Activated CD4-positive, alpha-beta T cell treated with anti-CD3 and anti-CD28 coated beads, Interleukin-2, amount 50 U/mL, for 48 hours (primary cell): Measurements from ENCODE around the gene TCF7L1.
"Not testable (repeated sequence)": the region's sequence is repeated elsewhere in the genome, so short reads cannot be mapped to it uniquely, and the experiment has no call there.

Experiments
- DNase-seq, 2 experiments: peaks; one replicate each; pipeline ENCODE4 v3.0.0-alpha.2; 2020

Gene TCF7L1

DNA sequence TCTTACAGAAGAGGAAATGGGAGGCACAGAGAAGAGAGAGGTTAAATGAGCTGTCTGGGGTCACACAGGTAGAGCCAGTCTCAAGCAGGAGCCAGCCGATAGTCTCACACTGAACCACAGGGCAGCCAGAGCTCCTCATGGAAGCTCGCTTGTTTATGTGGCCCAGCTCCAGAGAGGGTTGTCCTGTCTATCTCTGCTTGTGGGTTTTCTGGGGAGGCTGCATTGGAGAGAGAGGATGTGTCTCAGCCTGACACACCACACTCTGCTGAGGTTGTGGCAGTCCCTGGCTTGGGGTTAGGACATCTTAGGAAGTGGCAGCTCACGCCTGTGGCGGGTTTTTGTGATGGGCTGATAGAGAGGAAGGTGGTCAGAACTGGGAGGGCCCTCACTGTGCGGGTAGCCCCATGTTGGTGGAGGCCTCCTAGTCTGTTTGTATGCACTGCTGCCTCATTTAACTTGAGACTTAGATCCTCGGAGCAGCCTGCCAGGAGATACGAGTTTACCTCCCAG is 52.3 kb downstream of the TCF7L1 start:
- DNase-seq: no peak

DNA sequence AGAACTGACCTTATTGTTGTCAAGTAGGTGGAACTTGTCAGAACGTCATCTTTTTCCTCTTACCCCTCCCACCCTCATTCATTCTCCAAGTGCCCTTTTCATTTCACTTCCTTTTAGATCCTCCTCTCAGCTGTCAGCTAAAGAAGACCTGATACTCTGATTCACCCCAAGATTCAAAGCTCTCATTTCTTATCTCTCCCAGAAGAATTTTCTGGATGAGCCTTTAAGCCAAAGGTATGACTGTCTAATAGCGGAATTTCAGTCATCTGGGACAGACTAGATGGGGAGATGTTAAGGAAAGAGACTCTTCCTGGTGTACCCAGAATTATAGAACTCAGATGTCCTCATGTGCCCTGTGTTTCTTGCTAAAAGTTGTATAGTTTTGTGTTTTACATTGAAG is 53.9 kb downstream of the TCF7L1 start:
- DNase-seq: no peak

DNA sequence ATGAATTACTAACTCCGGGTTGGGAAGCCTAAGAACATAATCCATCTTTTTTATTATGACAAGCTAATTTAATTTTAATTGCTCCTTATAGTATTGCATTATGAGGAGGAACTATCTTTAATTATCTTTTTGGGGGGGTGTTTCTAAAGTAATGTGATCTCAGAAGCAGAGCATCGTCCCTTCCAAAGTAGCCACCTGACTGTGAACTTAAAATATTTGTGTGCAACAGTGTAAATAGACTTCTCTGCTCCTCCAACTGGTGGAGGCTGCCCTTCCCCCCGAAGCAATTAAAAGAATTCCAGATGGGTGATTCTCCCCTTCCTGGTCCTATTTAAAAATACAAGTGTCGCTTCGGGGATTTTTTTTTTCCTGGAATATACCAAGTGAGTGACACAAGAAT is 55.7 kb downstream of the TCF7L1 start:
- DNase-seq: no peak

DNA sequence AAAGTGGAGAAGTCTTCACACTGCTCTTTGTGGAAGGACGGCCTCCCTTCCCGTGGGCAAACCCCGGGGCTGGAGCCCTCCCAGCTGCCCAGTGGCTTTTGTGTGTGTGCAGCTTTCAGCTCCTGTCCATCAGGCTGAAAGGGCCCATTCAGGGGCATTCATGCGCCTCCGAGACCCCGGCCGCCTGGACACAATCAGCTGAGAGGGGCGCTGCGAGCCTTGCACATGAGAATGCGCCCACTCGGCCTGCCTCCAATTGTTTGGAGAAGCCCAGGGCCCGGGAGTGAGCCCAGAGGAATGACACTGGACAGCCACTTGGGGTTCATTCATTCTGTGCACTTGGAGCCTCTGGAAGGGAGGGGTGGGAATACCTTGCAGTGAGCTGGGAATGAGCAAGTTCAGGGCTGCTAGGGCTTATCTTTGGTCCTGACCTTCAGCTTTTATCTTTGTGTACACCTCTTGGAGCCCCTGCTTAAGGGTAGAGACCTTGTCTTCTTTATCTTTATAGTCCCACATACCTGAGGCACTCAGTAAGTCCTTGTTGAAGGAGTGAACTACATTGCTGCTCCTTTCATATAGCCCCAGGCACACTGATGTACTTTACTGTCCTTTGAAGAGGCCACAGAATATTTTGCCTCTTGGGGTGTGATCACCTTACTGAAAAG is 56.5 kb downstream of the TCF7L1 start:
- no peak for DNase-seq

DNA sequence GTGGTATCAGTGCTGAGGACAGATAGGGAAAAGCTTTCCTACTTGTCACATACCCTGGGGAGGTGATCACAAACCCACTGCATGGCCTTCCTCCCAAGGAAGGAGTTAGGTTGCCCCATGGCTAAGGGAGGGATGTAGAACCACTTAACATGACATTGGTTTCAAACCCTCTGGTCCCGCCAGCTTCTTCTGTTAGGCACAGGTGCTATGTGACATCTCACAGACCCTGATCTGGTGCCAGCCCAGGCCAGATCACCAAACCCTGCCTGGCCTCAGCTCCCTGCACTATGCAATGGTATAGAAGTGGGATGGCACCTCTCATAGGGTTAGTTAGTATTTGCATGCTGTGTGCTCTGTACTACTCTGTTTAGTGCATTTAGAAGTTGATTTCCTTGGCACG is 58.0 kb downstream of the TCF7L1 start:
- no peak for DNase-seq

DNA sequence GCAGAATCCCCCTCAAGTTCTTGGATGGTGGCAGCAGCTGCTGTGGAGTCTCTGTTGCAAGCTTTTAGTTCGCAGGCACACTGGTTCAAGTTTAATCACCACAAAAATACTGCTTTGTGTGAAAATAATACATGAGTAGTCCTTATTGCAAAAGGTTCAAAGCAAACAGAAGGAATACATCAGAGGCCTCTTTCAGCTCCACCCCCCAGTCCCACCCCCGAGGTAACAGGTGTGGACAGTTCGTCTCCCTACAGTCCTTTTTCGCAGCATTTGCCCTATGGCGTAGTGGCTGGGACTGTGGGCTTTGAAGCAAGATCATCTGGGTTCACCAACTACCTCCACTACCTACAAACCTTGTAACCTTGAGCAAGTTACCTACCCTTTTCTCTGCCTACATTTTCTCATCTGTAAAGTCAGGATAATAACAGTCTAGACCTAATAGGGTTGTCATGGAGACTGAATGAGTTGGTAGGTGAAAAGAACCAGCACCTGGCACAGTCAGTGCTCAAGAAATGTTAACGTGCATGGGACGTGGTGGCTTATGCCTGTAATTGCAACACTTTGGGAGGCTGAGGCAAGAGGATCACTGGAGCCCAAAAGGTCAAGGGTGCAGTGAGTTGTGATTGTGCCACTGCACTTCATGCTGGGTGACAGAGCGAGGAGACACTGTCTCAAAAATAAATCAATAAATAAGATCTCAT is 61.7 kb downstream of the TCF7L1 start:
- no peak for DNase-seq

DNA sequence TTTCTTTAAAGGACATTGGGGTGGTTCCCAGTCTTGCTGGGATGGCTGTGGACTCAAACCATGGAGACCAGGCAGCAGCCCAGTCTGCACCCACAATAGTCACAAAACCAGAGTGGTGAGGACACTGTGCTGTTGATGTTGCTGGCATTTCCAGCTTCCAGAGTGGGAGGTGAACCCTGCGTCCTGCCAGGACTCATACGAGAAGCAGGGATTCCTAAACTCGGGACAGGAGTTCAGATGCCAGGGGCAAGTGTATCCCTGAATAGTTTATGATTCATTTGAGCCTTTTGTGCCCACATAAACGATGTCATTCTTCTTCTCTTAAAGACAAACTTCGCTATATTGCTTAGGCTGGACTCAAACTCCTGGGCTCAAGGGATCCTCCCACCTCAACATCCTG is 62.8 kb downstream of the TCF7L1 start:
- no peak for DNase-seq

DNA sequence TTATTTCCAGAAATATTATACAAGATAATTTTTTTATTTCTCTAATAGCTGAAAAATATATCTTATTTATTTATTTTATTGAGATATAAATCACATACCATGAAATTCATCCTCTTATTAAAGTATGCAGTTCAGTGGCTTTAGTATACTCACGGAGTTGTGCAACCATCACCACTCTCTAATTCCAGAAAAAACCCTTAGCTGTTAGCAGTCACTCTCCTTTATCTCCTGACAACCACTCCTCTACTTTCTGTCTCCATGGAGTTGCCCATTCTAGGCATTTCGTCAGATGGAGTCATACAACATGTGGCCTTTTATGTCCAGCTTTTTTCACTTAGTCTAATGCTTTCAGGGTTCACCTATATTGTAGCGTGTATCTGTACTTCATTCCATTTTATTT is 66.5 kb downstream of the TCF7L1 start:
- DNase-seq: no peak

DNA sequence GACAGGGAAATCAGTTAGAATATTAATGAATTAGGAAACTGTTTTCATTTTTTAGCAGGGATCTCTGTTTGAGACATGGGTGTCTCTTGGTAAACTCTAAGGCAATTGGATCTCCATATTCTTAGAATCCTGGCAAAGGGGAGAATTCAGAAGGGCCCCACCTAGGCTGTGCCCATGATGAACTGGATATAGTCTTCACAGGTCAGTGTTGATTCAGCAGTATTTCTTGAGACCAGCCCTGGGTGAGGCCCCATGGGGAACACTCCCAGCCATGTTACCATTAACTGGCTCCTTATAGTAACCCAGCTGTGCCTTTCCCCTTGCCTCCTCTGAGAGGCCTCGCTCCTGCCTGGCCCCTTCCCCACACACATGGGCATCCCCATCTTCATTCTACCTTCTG is 76.7 kb downstream of the TCF7L1 start:
- no peak for DNase-seq

DNA sequence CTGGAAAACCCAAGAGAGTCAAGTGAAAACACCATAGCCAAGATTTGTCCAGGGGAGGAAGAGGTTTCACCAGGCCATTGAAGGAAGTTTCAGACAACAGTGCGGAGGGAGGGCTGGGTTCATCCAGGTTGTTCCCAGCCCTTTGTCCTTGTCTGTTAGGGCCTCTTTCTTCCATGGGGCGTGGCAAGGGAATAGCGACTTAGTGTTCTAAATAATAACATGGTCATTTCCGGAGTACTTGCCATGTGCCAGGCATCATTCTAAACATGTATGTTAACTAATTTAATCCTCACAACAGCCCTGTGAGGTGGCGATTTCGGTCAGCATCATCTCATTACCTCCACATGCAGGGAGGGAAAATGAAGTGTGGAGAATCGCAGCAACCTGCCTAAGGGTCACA is 77.3 kb downstream of the TCF7L1 start:
- DNase-seq: no peak

DNA sequence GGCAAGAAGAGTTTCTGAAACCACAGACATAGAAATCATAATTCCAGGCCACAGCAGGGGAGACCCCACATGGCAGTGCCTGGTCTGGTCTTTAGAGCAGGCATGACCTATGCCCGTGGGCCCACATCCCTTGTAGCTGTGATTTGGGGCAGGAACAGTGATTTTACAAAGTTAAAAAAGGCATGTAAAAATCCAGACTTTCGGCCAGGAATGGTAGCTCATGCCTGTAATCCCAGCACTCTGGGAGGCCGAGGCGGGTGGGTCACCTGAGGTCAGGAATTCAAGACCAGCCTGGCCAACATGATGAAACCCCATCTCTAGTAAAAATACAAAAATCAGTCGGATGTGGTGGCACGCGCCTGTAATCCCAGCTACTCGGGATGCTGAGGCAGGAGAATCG is 78.4 kb downstream of the TCF7L1 start:
- DNase-seq: not testable (repeated sequence)

DNA sequence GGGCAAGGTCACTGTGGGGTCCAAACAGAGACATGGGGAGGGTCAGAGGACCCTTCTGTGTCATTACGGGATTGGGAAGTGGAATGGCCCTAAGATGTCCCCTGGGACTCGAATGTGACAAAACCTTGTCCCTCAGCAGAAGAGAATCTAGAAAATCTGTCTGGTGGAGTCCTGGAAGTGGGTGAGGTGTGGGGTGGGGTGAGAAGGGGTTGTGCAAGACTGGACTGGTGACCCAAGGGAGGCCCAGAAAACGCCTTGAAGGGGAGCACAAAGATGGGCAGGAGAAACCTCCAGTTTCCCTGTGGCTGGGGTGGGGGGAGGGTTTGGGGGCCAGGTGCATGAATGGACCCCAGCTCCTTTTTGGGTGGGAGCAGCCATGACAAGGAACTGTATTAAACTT is 79.6 kb downstream of the TCF7L1 start:
- DNase-seq: no peak

DNA sequence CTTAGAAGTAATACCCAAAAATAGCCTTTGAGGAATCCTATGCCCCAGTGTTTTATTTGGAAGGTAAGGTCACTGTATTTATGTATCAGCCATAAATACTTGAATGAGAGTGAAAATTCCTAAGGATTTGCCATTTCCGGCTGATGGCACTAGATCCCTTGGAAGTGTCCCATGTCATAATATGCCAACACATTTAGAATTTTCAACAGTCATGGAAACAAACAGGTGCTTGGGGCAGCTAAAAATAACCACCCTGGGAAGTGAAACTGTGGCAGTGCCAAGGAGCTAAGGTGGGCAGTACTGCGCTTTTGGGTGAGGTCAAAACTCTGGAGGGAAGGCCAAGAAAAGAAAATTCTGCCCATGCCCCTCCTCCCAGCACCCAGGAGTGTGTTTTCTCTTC is 80.2 kb downstream of the TCF7L1 start:
- DNase-seq: no peak

DNA sequence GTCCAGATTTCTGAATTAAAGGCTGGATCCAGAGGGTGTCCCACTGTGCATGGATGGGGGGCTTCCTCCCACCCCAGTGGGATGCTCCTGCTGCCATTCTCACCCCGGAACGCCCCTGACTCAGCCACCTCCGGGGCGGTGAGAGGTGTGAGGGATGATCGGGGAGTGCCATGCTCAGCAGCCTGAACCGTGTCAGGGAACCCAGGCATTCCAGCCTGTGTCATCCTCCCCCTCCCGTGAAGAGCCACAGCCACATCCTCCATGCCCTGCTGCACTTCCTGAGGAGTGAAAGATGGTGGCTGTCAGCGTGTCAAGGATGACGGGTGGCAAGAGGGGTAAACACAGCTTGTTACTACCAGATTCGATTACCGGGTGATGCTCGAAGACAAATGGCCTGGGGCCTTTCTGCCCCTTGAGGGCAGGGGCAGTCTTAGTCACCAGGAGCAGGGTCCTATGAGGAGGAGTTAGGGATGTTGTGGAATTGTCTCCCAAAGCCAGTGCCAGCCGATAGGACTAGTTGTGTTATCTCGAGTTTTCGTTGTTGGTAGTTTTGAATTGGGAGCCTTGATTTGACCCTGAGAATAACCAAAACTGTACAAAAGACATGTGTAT is 80.8 kb downstream of the TCF7L1 start:
- DNase-seq: no peak

DNA sequence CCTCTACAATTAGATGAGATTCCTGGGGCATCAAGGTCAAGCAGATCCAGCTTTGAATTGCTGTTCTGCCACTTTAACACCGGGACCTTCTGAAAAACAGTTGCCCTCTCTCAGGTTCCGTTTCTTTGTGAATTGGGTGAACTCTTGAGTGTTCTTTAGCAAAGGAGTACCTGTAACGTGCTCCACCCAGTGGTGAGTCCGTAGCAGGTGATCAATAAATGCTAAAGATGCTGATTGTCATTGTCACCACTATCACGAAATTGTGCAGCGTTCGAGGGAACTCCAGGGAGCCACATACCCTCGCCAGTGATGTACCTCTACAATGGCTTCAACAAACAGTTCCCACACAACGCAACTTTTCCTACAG is 81.9 kb downstream of the TCF7L1 start:
- no peak for DNase-seq

DNA sequence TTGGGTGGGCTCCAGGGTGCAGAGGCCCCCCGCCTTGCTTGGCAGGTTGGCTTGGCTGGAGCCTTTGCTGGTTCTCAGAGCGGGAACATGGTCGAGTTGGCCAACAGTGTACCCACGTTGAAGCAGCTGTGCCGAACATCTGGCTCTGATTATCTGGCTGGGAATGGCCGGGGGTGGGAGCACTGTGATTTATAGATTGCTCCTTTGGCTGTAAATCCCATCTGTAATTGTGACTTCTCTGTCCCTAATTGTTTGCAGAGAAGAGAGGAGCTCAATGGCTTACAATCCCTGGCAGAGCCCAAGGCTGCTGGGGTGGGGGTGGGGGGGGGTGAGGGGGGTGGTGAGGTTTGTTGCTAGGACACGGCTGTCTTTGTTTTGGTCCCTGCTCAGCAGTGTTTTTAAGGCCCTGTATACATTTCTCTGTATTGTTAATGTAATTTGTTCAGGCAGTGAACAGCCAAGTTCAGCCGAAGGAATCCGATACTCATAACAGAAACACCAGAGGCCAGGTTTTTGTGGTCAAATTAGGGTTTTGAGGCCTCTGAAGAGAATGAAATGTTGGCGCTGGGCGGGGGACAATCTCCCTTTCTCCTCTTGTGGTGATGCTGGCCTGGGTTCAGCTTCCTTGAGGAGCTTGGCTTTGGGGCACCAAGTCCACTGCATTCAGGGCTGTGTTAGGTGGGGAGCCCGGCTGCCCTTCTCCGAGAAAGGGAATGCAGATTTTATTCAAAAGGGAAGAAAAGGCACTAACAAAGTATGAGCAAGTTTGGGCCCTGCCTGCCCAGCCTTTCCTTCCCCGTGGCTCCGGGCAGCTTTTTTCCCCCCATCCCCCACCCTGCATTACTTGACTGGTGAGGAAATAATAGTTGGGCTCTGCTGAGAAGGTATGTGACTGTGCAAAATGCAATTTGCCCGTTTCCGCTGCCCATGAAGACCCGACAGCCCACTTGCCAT is 82.5 kb downstream of the TCF7L1 start:
- no peak for DNase-seq

DNA sequence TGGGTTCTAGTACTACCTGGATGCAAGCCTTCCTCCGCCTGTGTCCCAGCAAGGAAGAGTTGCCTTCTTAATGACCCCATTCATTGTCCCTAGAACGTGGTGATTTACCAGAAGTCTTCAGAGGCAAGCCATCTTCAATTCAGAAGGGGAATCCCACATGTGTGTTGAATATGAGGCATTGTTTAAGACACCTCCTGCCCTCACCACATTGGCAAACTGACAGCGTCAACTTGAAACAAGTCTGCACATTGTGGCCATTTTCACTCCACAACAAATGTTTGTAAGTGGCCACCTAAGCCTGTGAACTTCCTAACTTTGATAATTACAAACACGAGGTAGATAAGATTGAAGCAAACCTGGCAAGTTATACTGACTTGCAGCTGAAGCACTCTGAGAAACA is 83.7 kb downstream of the TCF7L1 start:
- DNase-seq: no peak

DNA sequence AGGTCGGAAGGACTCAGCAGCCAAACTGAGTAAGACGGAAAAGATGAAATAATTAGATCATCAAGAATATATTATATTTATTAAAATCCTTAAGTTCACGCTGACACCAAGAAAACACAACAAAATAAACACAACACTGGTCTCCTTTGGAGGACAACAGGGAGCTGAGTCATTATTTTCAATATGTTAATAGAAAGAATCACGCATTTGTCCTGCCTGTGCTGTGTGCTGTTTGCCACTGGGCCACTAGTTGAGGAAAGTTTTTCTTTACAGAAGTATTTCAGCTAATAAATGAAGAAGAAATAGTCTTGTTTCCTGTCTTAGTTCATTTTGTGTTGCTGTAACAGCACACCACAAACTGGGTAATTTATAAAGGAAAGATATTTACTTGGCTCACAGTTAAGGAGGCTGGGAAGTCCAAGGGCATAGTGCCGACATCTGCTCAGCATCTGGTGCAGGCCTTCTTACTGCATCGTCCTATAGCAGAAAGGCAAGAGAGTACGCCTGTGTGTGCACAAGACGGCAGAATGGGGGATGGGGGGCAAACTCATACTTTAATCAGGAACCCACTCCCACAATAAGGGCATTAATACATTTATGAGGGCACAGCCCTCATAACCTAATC is 88.0 kb downstream of the TCF7L1 start:
- no peak for DNase-seq

DNA sequence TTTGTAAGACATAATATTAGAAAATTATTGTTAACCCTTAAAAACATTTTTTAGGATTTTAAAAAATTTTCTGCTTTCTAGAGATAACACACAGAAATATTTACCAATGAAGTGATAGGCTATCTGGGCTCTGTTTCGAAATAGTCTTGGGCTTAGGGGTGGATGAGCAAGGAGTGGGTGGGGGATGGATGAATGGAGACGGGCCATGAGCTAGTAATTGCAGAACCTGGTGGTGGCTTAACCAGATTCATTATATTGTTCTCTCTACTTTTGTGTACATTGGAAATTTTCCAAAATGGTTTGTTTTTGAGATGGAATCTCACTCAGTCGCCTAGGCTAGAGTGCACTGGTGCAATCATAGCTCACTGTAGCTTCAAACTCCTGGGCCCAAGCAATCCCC is 89.6 kb downstream of the TCF7L1 start:
- DNase-seq: no peak

DNA sequence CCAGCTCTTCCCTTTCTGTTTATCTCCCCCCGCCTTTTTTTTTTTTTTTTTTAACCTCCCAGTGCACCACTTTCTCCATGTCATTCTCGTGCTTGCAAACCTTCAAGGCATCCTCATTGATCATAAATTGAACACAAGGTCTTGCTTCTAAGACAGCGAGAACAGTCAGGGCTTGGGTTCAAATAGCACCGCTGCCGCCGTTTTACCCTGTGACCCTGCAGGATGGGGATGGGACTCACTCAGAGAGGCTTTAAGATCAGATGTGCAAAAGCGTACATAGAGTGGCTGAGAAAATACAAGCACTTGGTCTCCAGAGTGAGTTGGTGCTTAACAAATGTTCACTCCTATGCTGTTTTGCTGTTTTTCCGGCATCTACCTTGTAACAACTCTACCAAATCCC is 93.6 kb downstream of the TCF7L1 start:
- no peak for DNase-seq

DNA sequence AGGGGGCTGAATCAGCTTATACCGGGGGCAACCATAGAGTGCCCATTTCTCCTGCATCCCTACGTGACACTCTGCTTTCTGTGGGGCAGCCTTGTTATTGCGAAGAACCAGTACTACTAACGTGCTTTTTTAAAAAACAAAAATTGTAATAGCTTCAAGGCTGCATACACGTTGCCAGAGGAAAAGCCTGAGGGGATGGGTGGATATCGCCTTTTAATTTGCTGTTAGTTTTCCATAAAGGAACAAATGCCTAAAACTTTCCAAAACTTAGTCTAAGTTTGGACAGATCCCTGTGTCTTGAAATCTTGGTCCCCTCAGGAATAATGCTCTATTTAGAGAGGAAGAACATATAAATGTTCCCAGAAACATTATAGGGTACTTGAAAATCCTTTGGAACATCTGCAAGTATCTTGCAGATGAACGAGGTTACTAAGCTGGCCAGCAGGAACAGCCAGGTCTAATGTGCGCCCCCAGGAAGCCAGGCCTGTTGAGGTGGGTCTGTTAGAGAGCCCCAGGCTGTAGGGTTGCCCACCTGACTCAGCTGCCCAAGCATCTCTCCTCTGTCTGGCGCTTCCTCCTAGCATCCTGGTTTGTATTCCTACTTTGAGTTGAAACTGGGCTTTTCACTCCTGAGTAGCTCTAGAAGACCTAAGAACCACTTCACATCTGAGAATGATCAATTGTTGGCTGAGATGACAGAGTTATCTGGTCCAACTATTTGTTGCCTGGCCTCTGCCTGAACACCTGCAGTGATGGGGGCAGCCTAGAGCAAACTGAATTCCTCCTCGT is 97.7 kb downstream of the TCF7L1 start:
- DNase-seq: no peak

DNA sequence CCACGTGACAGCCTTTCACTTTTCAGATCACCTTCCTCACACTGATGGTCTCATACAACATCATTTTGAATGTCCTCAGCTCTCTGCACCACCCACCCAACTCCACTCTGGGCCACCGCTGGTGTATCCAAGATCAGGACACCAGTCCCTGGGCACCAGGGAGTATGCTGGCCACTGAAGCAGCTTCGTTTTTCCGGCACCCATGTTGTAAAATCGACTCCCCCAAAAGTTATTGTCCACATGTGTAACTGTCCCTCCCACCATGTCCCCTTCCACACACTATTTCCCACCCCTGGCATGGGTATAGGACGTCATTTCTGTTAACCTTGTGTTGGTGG is 98.2 kb downstream of the TCF7L1 start:
- DNase-seq: no peak
